BLaER1 treated with 17β-estradiol and CSF1 and Interleukin-3, amounts not matched to agents 10 nM and 100 nM (cell line): Measurements from ENCODE around the gene ARRB1.

Experiments
- H3K27ac ChIP-seq, 11 experiments: shearing (Covaris generic); formaldehyde crosslinking; 2 replicates each; pipeline ENCODE4 v1.8.1; 2022
- H3K27me3 ChIP-seq, 11 experiments: shearing (Covaris generic); formaldehyde crosslinking; 2 replicates each; pipeline ENCODE4 v1.8.1; 2022
- H3K36me3 ChIP-seq, 11 experiments: shearing (Covaris generic); formaldehyde crosslinking; 2 replicates each; pipeline ENCODE4 v1.8.1; 2022
- H3K4me1 ChIP-seq, 10 experiments: shearing (Covaris generic); formaldehyde crosslinking; 2 replicates each; pipeline ENCODE4 v1.8.1; 2022
- H3K4me2 ChIP-seq, 11 experiments: shearing (Covaris generic); formaldehyde crosslinking; 2 replicates each; pipeline ENCODE4 v1.8.1; 2022
- H3K4me3 ChIP-seq, 10 experiments: shearing (Covaris generic); formaldehyde crosslinking; 2 replicates each; pipeline ENCODE4 v1.8.1; 2022
- H3K9ac ChIP-seq, 11 experiments: shearing (Covaris generic); formaldehyde crosslinking; 2 replicates each; pipeline ENCODE4 v1.8.1; 2022
- H3K9me3 ChIP-seq, 11 experiments: shearing (Covaris generic); formaldehyde crosslinking; replicated peaks in 1 of 11; 2 replicates each; pipeline ENCODE4 v1.8.1; 2022
- H4K20me1 ChIP-seq, 11 experiments: shearing (Covaris generic); formaldehyde crosslinking; 2 replicates each; pipeline ENCODE4 v1.8.1; 2022
- Cebpa-rat ChIP-seq, 11 experiments: shearing (Covaris generic); IDR thresholded peaks; 2 replicates each; pipeline ENCODE4 v1.8.1; 2022

The ARRB1 gene

DNA sequence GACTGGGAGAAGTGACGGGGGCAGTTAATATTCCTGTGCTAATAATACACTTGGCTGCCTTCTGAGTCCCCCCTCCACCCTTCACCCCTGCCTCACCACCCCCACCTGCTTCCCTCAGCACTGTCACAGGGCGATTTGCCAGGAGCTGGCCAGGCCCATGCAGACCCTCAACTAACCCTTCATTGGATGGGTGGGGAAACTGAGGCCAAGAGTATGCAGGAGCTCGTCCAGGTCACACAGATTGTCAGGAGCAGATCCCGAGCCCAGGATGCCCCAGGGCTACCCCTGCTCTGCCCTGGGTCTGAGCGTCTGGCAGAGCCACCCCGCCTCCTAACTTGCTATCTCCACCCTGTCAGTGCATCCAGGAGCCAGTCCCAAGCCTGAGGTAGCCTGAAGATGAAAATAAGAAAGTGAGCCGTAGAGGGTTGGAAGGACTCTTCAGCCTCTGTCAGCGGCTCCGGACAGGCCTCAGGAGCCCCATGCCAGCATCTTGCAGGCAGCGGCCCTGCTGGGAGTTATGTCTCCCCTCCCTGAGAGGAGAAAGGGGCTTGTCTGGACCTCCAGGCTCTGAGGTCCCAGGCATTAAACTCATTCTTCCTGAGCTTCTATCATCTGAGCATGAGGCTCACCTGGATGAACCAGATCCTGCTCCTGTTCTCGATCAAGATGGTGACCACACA is 104.7 kb downstream of the ARRB1 start:
- H3K4me1 ChIP-seq, result peaks cover 3 to 14% (median 4%) of the 10 kb centered on the region in 10 experiments; a peak in 16 of 20 replicates
- H3K36me3 ChIP-seq, result no peaks in the 10 kb centered on the region
- H3K27me3 ChIP-seq, result peaks cover 20 to 32% (median 27%) of the 10 kb centered on the region in 11 experiments
- no peak for TF ChIP-seq Cebpa-rat (IDR thresholded peaks at IDR 0.05)
- no peak overlapping the region for H3K4me2 ChIP-seq
- peaks cover 0 to 16% (median 0%) of the 10 kb centered on the region in 11 experiments; a peak in 3 of 22 replicates for H4K20me1 ChIP-seq
- H3K4me3 ChIP-seq, result no peak overlapping the region
- H3K9ac ChIP-seq, result no peak overlapping the region
- no peaks in the 10 kb centered on the region for H3K9me3 ChIP-seq
- no peak overlapping the region for H3K27ac ChIP-seq

DNA sequence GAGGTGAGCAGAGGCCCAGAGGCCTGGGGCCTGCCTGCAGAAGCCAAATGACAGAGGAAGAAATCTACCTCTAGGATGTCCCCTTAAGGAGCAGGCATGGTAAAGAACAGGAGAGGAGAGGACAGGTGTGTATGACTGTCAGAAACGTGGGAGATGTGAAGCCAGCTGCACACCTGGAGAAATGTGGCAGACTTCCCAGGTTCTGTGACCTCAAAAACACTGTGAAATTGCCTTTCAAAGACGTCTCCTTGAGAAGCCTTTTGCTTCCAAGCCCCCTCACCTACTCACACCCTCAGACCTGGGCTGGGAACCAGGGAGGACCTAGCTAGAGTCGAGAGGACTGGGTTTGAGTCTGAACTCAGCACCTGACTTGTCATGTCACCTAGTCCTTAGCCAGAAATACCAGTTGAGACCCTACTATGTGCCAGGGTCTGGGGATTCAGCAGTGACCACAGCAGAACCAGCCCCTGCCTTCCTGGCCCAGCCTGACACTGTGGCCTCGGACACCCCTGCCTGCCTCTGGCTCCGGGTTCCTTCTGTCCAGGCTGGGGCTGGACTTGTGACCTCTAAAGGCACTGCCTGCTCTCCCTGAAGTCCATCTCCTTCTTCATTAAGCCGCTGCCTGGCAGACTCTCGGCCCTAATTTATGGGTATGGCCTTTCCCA is 105.3 kb downstream of the ARRB1 start:
- Histone ChIP-seq H3K9ac (no peak overlapping the region), H4K20me1 (peaks cover 0 to 19% (median 3%) of the 10 kb centered on the region in 11 experiments; a peak in 9 of 22 replicates), H3K36me3 (no peaks in the 10 kb centered on the region), H3K4me1 (peaks cover 8 to 20% (median 10%) of the 10 kb centered on the region in 10 experiments; a peak in 19 of 20 replicates), H3K9me3 (peaks cover 0 to 6% (median 0%) of the 10 kb centered on the region in 11 experiments; a peak in 5 of 22 replicates), H3K4me2 (no peak overlapping the region), H3K4me3 (no peak overlapping the region), H3K27ac (no peak overlapping the region), H3K27me3 (peaks cover 27 to 38% (median 33%) of the 10 kb centered on the region in 11 experiments)
- TF ChIP-seq Cebpa-rat (IDR thresholded peaks at IDR 0.05), result no peak

DNA sequence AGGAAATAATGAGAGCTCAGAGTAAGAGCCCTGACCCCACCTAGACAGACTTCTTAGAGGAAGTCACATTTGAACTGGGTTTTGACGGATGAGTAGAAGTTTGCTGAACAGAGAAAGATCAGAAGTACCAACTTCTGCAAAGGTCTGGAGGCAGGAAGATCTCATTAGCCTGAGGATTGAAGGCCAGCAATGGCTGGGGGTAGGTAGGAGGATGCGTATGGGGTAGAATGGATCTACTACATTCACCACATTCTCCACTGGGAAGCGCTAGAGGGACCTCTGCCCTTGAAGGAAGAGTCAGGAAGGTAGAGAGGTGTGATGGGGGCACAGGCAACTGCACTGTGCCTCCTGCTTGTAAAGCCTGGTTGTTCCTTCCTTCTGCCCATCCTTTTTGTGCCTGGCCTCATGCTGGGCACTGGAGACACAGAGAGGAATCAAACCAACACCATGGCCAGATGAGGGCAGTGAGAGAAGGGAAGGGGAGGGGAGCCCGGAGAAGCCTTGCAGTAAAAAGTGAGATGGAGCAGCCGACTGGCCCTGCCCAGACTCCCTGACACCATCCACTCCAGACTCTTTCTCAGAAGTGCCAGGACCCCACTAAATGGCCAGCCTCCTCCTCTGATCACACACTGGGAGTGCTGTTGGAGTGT is 106.0 kb downstream of the ARRB1 start:
- Histone ChIP-seq H3K9ac (no peak overlapping the region), H3K27ac (no peak overlapping the region), H4K20me1 (peaks cover 0 to 26% (median 8%) of the 10 kb centered on the region in 11 experiments; a peak in 12 of 22 replicates), H3K9me3 (peaks cover 0 to 9% (median 0%) of the 10 kb centered on the region in 11 experiments; a peak in 5 of 22 replicates), H3K4me2 (no peak overlapping the region), H3K4me1 (peaks cover 14 to 20% (median 17%) of the 10 kb centered on the region in 10 experiments; a peak in 19 of 20 replicates), H3K27me3 (peaks cover 33 to 45% (median 40%) of the 10 kb centered on the region in 11 experiments), H3K36me3 (no peaks in the 10 kb centered on the region), H3K4me3 (no peak overlapping the region)
- TF ChIP-seq Cebpa-rat (IDR thresholded peaks at IDR 0.05), result no peak

- Histone ChIP-seq H3K27me3 (peaks cover 46 to 57% (median 52%) of the 10 kb centered on the region in 11 experiments), H3K4me3 (no peak overlapping the region), H3K4me1 (peaks cover 14 to 23% (median 20%) of the 10 kb centered on the region in 10 experiments; a peak in 19 of 20 replicates), H3K27ac (no peak overlapping the region), H3K9me3 (peaks cover 0 to 9% (median 0%) of the 10 kb centered on the region in 11 experiments; a peak in 5 of 22 replicates), H3K4me2 (no peak overlapping the region), H3K9ac (no peak overlapping the region), H3K36me3 (no peaks in the 10 kb centered on the region), H4K20me1 (peaks cover 0 to 37% (median 12%) of the 10 kb centered on the region in 11 experiments; a peak in 12 of 22 replicates)
- no peak for TF ChIP-seq Cebpa-rat (IDR thresholded peaks at IDR 0.05)
These were observed 107.2 kb downstream of the ARRB1 start for GRCh38 chr11:75244052-75244814.

DNA sequence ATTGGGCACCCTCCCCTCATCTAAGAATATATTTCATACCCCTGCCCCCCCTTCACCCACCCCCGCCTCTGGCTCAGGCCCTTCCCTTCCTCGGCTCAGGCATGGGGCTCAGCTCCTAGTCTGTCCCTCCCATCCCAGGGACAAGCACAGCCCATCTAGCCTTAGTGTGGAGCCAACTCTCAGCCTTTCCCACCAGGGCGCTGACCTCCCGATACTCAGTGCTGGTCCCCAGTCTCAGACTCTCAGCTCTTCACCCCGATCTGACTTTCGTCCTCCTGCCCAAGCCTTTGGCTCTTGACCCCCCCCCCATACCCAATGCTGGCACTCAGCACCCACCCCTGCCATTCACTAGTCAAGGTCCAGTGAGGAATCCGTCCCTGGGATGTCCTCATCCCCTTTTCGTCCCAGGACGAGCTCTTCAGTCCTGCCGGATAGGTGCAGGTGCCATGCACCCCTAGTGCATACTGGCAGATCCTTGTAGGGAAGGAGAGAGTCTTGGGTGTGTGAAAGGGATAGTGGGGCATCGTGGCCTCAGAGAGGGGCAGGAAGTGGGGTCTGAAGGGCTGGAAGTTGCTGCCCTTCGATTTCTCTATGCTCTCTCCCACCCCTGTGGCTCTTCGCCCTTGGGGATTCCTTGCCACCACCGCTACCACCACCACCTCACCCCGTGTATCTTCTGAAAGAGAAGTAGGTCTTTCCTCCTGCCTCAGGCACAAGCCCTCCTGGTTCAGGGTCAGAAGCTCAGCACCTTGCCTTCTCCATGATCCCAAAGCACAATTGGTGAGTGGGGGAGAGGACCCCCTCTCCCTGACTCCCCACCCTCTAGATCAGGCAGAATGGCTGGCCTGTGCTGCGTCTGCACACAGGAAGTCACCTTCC is 108.5 kb downstream of the ARRB1 start:
- Histone ChIP-seq H3K9me3 (peaks cover 0 to 9% (median 0%) of the 10 kb centered on the region in 11 experiments; a peak in 5 of 22 replicates), H3K9ac (no peak overlapping the region), H3K4me1 (peaks cover 14 to 23% (median 20%) of the 10 kb centered on the region in 10 experiments; a peak in 19 of 20 replicates), H3K36me3 (no peaks in the 10 kb centered on the region), H3K27me3 (peaks cover 56 to 70% (median 65%) of the 10 kb centered on the region in 11 experiments), H3K4me3 (no peak overlapping the region), H3K27ac (no peak overlapping the region), H3K4me2 (no peak overlapping the region), H4K20me1 (peaks cover 0 to 46% (median 13%) of the 10 kb centered on the region in 11 experiments; a peak in 12 of 22 replicates)
- TF ChIP-seq Cebpa-rat (IDR thresholded peaks at IDR 0.05), result no peak

DNA sequence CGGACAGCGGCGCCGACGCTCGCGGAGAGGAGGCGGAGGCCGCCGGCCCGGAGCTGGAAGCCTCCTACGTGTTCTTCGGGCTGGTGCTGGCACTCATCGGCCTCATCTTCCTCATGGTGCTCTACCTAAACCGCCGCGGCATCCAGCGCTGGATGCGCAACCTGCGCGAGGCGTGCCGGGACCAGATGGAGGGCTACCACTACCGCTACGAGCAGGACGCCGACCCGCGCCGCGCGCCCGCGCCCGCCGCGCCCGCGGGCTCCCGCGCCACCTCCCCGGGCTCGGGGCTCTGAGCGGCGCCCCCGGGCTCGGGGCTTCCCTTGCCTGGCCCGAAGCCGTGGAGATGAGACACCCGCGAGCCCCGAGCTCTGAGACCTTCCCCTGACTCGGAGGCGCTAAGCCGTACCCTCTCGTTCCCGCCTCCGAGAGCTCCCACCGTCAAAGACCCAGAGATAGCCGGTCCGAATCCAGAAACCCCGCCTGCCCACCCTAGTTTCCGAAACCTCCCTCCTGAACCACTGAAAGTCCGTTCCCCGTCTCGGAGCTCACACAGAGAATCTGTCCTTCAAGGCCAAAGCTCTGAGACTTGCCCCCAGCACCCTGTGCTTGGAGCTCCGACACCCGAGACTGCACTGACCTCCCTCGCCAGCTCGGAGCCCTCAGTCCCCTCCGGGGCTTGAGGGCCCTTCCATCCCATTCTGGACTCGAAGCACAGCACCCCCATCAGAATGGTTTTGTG is 109.4 kb downstream of the ARRB1 start:
- Histone ChIP-seq H3K9ac (peak overlapping the region in 4 of 11 experiments; percentile 15 to 40 (median 24); a peak in 2 of 22 replicates), H3K4me2 (peak overlapping the region; percentile 76 to 93 (median 87)), H3K27me3 (peaks cover 63 to 79% (median 74%) of the 10 kb centered on the region in 11 experiments), H3K4me1 (peaks cover 14 to 25% (median 21%) of the 10 kb centered on the region in 10 experiments; a peak in 19 of 20 replicates), H3K27ac (no peak overlapping the region), H3K36me3 (no peaks in the 10 kb centered on the region), H3K4me3 (peak overlapping the region; percentile 50 to 68 (median 56); a peak in 18 of 20 replicates), H4K20me1 (peaks cover 0 to 48% (median 13%) of the 10 kb centered on the region in 11 experiments; a peak in 12 of 22 replicates), H3K9me3 (peaks cover 0 to 9% (median 0%) of the 10 kb centered on the region in 11 experiments; a peak in 5 of 22 replicates)
- no peak for TF ChIP-seq Cebpa-rat (IDR thresholded peaks at IDR 0.05)
